HCT116 (cell line): ENCODE measurements around the gene SLC13A3.

Source experiments
- EZH2 ChIP-seq: fragments of 200-600 bp; sonication (generic); IDR thresholded peaks from 2 replicates; pipeline ENCODE4 v1.6.1; 2017; ENCODE audit warnings: antibody characterized with exemption, mixed run types
- POLR2A ChIP-seq: IDR thresholded peaks from 2 replicates; pipeline ENCODE4 v1.7.0; 2011; ENCODE audit warnings: borderline replicate concordance; ENCODE audit not compliant: insufficient read depth, insufficient read length; ENCODE audit errors: extremely low read depth
- TF ChIP-seq, protein P1 (sequence below), 3 experiments: fragments of 200-600 bp in 1 of 3; sonication (generic) in 1 of 3; IDR thresholded peaks in 2 of 3; conservative IDR thresholded peaks in 1 of 3; 2 replicates each; pipeline ENCODE4 v1.5.1; 2012 to 2017; ENCODE audit warnings: low read depth in 2 of 3, low read length in 2 of 3, antibody characterized with exemption in 1 of 3, borderline replicate concordance in 1 of 3, control low read depth in 1 of 3, mild to moderate bottlenecking in 1 of 3, mixed read lengths in 1 of 3, mixed run types in 1 of 3, moderate library complexity in 1 of 3; ENCODE audit not compliant: insufficient read depth in 1 of 3

- TF ChIP-seq, protein P1, sequence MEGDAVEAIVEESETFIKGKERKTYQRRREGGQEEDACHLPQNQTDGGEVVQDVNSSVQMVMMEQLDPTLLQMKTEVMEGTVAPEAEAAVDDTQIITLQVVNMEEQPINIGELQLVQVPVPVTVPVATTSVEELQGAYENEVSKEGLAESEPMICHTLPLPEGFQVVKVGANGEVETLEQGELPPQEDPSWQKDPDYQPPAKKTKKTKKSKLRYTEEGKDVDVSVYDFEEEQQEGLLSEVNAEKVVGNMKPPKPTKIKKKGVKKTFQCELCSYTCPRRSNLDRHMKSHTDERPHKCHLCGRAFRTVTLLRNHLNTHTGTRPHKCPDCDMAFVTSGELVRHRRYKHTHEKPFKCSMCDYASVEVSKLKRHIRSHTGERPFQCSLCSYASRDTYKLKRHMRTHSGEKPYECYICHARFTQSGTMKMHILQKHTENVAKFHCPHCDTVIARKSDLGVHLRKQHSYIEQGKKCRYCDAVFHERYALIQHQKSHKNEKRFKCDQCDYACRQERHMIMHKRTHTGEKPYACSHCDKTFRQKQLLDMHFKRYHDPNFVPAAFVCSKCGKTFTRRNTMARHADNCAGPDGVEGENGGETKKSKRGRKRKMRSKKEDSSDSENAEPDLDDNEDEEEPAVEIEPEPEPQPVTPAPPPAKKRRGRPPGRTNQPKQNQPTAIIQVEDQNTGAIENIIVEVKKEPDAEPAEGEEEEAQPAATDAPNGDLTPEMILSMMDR (IDR thresholded peaks at IDR 0.05 in 2 of 3, conservative IDR thresholded peaks at IDR 0.05 in 1 of 3; ENCODE audit: borderline replicate concordance in 1 of 3, insufficient read depth in 1 of 3, low read depth in 2 of 3, low read length in 2 of 3): no peak
- TF ChIP-seq EZH2 (no peak), POLR2A (no peak)
Observed at GRCh38 chr20:46626758-46627157, 24.5 kb downstream of the SLC13A3 start.
